ENCODE measurements around the gene UPK2. TPM values are rescaled to one million over a fixed set of nuclear protein-coding genes. Genes with fewer than 3 reads are reported as not detected.

UPK2 gene
- polyA plus RNA-seq, 2 of the 4 experiments (the other 2 are of a cell fraction) = 0.37 to 0.92 TPM

- WGBS (ENCODE audit: missing lambda C conversion rate) = 80% methylated on average over 3 of the region's 3 CpGs
- ATAC-seq = peak in 1 of 2 experiments; percentile 72; a peak in 4 of 6 replicates
- 0 out of 3 replicates have a peak, but pooled peaks cover 8% of the 10 kb centered on the region for H3K4me1 ChIP-seq
- ChIA-PET POLR2A (no interaction called here), CTCF (interaction anchor here (1.0 to 5.1 kb wide), 5 partner anchors 10 to 258 kb away, joined by 3 to 32 read pairs (median 7); partner anchors contain the start of gene UPK2)
- H3K4me2 ChIP-seq = no peak overlapping the region
- peak in 1 of 2 experiments; percentile 28 for DNase-seq (ENCODE audit: low read depth in 1 of 2, low spot score in 1 of 2)
- no peak overlapping the region for H3K27ac ChIP-seq
- FAIRE-seq = no peak
- H3K4me3 ChIP-seq = no peak overlapping the region
- no peaks in the 10 kb centered on the region for H3K9me3 ChIP-seq
- TF ChIP-seq GATA3 (IDR thresholded peaks at IDR 0.05; ENCODE audit: borderline replicate concordance) (no peak), JUNB (IDR thresholded peaks at IDR 0.05) (no peak), ZC3H11A (IDR thresholded peaks at IDR 0.05) (no peak), EP300 (IDR thresholded peaks at IDR 0.05) (no peak), NFE2L2 (conservative IDR thresholded peaks at IDR 0.05; ENCODE audit: low read length) (no peak), FOSB (CRISPR knock-in tag; IDR thresholded peaks at IDR 0.05) (no peak), CBX2 (IDR thresholded peaks at IDR 0.05; ENCODE audit: borderline replicate concordance, low read depth) (no peak), TFCP2L1 (CRISPR knock-in tag; IDR thresholded peaks at IDR 0.05) (no peak)
- TF ChIP-seq, protein P1, sequence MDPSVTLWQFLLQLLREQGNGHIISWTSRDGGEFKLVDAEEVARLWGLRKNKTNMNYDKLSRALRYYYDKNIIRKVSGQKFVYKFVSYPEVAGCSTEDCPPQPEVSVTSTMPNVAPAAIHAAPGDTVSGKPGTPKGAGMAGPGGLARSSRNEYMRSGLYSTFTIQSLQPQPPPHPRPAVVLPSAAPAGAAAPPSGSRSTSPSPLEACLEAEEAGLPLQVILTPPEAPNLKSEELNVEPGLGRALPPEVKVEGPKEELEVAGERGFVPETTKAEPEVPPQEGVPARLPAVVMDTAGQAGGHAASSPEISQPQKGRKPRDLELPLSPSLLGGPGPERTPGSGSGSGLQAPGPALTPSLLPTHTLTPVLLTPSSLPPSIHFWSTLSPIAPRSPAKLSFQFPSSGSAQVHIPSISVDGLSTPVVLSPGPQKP (IDR thresholded peaks at IDR 0.05; ENCODE audit: low read depth, low read length) = no peak
Observed at GRCh38 chr11:118948000-118948399, 8.1 kb upstream of the UPK2 start.

- POLR2A ChIA-PET = interaction anchor here (0.7 kb wide), 1 partner anchor 51 kb away, joined by 3 read pairs; no protein-coding TSS in a partner anchor
Observed at GRCh38 chr11:118953265-118953664, 2.8 kb upstream of the UPK2 start.

More at GRCh38 chr11:118953265-118953664, 2.8 kb upstream of the UPK2 start:
- H3K4me2 ChIP-seq = no peak overlapping the region
- H3K9me3 ChIP-seq = no peaks in the 10 kb centered on the region
- H3K4me1 ChIP-seq = peaks cover 7% of the 10 kb centered on the region; the same call in 1 of the 3 replicates
- TF ChIP-seq CHD4 (IDR thresholded peaks at IDR 0.05; ENCODE audit: borderline replicate concordance) (no peak), JUN (IDR thresholded peaks at IDR 0.05) (no peak), ZC3H11A (IDR thresholded peaks at IDR 0.05) (no peak), EHF (CRISPR knock-in tag; IDR thresholded peaks at IDR 0.05) (no peak), EHMT2 (IDR thresholded peaks at IDR 0.05; ENCODE audit: low read depth) (no peak), MYC (IDR thresholded peaks at IDR 0.05; ENCODE audit: borderline replicate concordance, low read length) (no peak), PBX3 (IDR thresholded peaks at IDR 0.05) (no peak), REST (IDR thresholded peaks at IDR 0.05) (no peak), HEYL (CRISPR knock-in tag; IDR thresholded peaks at IDR 0.05) (no peak), GATA3 (IDR thresholded peaks at IDR 0.05; ENCODE audit: borderline replicate concordance) (no peak), ATOH8 (CRISPR knock-in tag; IDR thresholded peaks at IDR 0.05; ENCODE audit: low read depth) (no peak), MAX (IDR thresholded peaks at IDR 0.05) (no peak), JUNB (IDR thresholded peaks at IDR 0.05) (no peak), ZNF302 (CRISPR knock-in tag; IDR thresholded peaks at IDR 0.05) (no peak)
- TF ChIP-seq, protein P2, sequence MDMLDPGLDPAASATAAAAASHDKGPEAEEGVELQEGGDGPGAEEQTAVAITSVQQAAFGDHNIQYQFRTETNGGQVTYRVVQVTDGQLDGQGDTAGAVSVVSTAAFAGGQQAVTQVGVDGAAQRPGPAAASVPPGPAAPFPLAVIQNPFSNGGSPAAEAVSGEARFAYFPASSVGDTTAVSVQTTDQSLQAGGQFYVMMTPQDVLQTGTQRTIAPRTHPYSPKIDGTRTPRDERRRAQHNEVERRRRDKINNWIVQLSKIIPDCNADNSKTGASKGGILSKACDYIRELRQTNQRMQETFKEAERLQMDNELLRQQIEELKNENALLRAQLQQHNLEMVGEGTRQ (IDR thresholded peaks at IDR 0.05) = no peak
- TF ChIP-seq, protein P3, sequence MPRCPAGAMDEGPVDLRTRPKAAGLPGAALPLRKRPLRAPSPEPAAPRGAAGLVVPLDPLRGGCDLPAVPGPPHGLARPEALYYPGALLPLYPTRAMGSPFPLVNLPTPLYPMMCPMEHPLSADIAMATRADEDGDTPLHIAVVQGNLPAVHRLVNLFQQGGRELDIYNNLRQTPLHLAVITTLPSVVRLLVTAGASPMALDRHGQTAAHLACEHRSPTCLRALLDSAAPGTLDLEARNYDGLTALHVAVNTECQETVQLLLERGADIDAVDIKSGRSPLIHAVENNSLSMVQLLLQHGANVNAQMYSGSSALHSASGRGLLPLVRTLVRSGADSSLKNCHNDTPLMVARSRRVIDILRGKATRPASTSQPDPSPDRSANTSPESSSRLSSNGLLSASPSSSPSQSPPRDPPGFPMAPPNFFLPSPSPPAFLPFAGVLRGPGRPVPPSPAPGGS (IDR thresholded peaks at IDR 0.05) = no peak
- H3K4me3 ChIP-seq = no peak overlapping the region
- FAIRE-seq (no peak), ATAC-seq (no peak), DNase-seq (ENCODE audit: low read depth in 1 of 2, low spot score in 1 of 2) (peak in 1 of 2 experiments; percentile 22)
- CTCF ChIA-PET = interaction anchor here (0.6 to 3.2 kb wide), 5 partner anchors 9 to 481 kb away, joined by 3 to 22 read pairs (median 3); no protein-coding TSS in a partner anchor
- no peak overlapping the region for H3K27ac ChIP-seq
- WGBS (ENCODE audit: missing lambda C conversion rate) = 62% methylated on average over 2 of the region's 6 CpGs

Measured in A549 (cell line).